ENCODE data around the gene PTPRO.
"Not testable (repeated sequence)": the region's sequence is repeated elsewhere in the genome, so short reads cannot be mapped to it uniquely, and the experiment has no call there.

The PTPRO gene

DNA sequence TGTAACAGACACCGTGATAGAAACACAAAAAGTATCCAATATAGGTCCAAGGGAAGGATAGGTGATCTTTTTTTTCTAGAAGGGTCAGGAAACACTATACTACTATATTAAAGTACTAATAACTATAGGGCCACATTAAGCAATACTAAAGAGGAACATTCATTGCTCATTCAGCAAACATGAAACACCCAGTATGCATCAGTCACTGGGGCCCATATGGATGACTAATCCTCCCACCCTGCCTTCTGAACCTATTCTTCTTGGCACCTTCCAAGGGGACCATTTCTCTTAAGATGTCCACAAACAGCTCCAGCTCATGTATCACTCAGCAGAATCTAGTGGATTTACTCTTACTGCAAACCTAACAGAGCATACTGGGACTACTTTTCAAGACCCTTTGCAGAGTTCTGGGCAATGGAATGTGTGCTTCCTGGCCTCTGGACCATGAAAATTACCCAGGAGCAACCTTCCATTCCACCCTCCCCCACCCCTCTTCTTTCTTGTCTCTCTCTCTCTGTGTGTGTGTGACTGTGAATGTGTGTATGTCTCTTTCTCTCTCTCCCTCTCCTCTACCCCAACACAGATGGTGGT is 279.0 kb downstream of the PTPRO start:
- no peak overlapping the region for H3K4me3 Mint-ChIP-seq
- ATAC-seq = peak; percentile 45

DNA sequence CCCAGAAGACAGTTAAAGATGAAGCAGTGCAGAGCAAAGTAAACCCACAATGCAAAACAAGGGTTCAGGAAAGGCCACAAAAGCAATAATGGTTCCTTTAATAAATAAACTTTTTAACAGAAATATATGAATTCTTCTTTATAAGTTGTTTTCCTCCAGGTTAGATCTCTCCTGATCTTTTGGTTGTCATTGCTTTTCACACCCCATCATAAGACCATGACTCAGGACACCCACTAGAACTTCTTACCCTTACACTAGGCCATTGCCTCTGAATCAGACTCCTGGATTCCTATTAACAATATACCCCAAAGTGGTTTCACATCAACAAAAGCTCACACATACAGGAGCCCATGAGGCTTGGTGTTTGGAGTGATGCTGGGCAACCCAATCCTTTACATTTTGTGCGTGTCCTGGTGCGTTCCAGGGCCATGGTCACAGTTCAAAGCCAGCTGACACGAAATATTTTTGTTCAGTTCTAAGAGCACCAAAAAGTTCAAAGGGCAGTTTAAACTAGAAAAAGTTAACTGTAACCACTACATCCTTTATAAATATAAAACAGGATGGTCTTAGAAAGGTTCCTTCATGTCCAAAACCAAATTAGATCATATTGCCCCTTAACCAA is 279.9 kb downstream of the PTPRO start:
- H3K27ac Mint-ChIP-seq = no peak overlapping the region
- H3K4me1 Mint-ChIP-seq = no peaks in the 10 kb centered on the region
- H3K27me3 Mint-ChIP-seq = no peaks in the 10 kb centered on the region
- ATAC-seq (no peak), DNase-seq (no peak)
- H3K9me3 Mint-ChIP-seq = no peaks in the 10 kb centered on the region
- no peak overlapping the region for H3K4me3 Mint-ChIP-seq

More for the DNA sequence above, 279.0 kb downstream of the PTPRO start:
- Mint-ChIP-seq H3K27ac (no peak overlapping the region), H3K27me3 (no peaks in the 10 kb centered on the region), H3K9me3 (no peaks in the 10 kb centered on the region), H3K4me1 (no peaks in the 10 kb centered on the region)
- DNase-seq = no peak

GRCh38 chr12:15603474-15604085 is 281.3 kb downstream of the PTPRO start:
- Mint-ChIP-seq H3K4me3 (no peak overlapping the region), H3K4me1 (no peaks in the 10 kb centered on the region), H3K9me3 (no peaks in the 10 kb centered on the region), H3K27me3 (no peaks in the 10 kb centered on the region), H3K27ac (no peak overlapping the region)
- ATAC-seq = no peak
- DNase-seq = no peak

DNA sequence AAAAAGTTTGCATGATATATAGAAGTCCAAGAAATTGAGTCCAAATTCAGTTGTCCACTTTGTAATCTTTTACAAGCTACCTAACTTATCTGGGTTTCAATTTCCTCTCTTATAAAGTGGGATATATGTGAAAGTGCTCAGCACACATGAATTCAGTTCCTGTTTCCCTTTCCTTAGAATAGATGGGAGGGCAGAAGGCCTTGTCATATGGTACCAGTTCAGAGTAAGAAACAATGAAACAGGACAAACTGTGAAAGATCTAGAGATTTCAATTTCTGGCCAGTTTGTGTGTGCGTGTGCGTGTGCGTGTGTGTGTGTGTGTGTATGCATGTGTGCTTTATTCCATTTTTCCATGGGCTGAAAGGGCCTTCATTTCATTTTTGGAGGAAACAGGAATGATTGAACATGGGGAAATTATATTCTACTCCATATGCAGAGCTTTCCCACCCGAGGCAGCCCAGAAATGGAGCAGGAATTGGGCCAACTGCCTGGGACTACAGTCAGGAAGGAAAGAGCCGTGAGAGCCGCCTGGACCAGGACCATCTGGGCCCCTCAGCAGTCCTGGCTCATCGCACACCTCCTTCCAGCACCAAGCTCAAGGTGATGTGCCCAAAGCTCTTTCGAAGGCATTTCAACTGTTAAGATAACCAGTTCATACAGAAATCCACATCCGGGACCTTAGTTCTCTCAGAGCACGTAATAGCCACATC is 283.7 kb downstream of the PTPRO start:
- ATAC-seq (no peak), DNase-seq (no peak)
- Mint-ChIP-seq H3K27ac (no peak overlapping the region), H3K4me1 (no peaks in the 10 kb centered on the region), H3K4me3 (no peak overlapping the region), H3K27me3 (no peaks in the 10 kb centered on the region), H3K9me3 (no peaks in the 10 kb centered on the region)

- Mint-ChIP-seq H3K4me1 (no peaks in the 10 kb centered on the region), H3K4me3 (no peak overlapping the region), H3K27ac (peak overlapping the region in 1 of 2 donors; percentile 67), H3K9me3 (peaks cover 0 to 4% of the 10 kb centered on the region in 2 donors), H3K27me3 (no peaks in the 10 kb centered on the region)
- ATAC-seq = no peak
- no peak for DNase-seq
Measured at GRCh38 chr12:15608406-15608805, 286.1 kb downstream of the PTPRO start.

- Mint-ChIP-seq H3K9me3 (peaks cover 2 to 4% of the 10 kb centered on the region in 2 donors), H3K4me1 (no peaks in the 10 kb centered on the region), H3K27ac (peak overlapping the region in 1 of 2 donors; percentile 67), H3K4me3 (no peak overlapping the region), H3K27me3 (no peaks in the 10 kb centered on the region)
- no peak for DNase-seq
- no peak for ATAC-seq
Measured at GRCh38 chr12:15608941-15609340, 286.6 kb downstream of the PTPRO start.

- no peak for DNase-seq
- H3K27me3 Mint-ChIP-seq = peaks cover 14% of the 10 kb centered on the region
- no peak for ATAC-seq
- H3K27ac Mint-ChIP-seq = no peak overlapping the region
- H3K4me1 Mint-ChIP-seq = no peaks in the 10 kb centered on the region
- peaks cover 10 to 11% of the 10 kb centered on the region in 2 donors for H3K9me3 Mint-ChIP-seq
- H3K4me3 Mint-ChIP-seq = no peak overlapping the region
Measured at GRCh38 chr12:15613981-15614380, 291.7 kb downstream of the PTPRO start.

GRCh38 chr12:15616495-15616894 is 294.2 kb downstream of the PTPRO start:
- H3K4me3 Mint-ChIP-seq, H3K4me1 Mint-ChIP-seq, DNase-seq, ATAC-seq, H3K27ac Mint-ChIP-seq: not testable (repeated sequence)
- peaks cover 21% of the 10 kb centered on the region for H3K27me3 Mint-ChIP-seq
- peaks cover 10 to 11% of the 10 kb centered on the region in 2 donors for H3K9me3 Mint-ChIP-seq

GRCh38 chr12:15620741-15621539 is 298.6 kb downstream of the PTPRO start:
- no peak for DNase-seq
- Mint-ChIP-seq H3K9me3 (no peaks in the 10 kb centered on the region), H3K27ac (no peak overlapping the region), H3K4me1 (no peaks in the 10 kb centered on the region), H3K4me3 (no peak overlapping the region), H3K27me3 (peaks cover 21% of the 10 kb centered on the region)
- ATAC-seq = no peak

- DNase-seq (no peak), ATAC-seq (no peak)
- H3K4me3 Mint-ChIP-seq = no peak overlapping the region
- H3K27me3 Mint-ChIP-seq = no peaks in the 10 kb centered on the region
- no peaks in the 10 kb centered on the region for H3K4me1 Mint-ChIP-seq
- H3K9me3 Mint-ChIP-seq = no peaks in the 10 kb centered on the region
- H3K27ac Mint-ChIP-seq = no peak overlapping the region
Measured at GRCh38 chr12:15625075-15625474, 302.8 kb downstream of the PTPRO start.

DNA sequence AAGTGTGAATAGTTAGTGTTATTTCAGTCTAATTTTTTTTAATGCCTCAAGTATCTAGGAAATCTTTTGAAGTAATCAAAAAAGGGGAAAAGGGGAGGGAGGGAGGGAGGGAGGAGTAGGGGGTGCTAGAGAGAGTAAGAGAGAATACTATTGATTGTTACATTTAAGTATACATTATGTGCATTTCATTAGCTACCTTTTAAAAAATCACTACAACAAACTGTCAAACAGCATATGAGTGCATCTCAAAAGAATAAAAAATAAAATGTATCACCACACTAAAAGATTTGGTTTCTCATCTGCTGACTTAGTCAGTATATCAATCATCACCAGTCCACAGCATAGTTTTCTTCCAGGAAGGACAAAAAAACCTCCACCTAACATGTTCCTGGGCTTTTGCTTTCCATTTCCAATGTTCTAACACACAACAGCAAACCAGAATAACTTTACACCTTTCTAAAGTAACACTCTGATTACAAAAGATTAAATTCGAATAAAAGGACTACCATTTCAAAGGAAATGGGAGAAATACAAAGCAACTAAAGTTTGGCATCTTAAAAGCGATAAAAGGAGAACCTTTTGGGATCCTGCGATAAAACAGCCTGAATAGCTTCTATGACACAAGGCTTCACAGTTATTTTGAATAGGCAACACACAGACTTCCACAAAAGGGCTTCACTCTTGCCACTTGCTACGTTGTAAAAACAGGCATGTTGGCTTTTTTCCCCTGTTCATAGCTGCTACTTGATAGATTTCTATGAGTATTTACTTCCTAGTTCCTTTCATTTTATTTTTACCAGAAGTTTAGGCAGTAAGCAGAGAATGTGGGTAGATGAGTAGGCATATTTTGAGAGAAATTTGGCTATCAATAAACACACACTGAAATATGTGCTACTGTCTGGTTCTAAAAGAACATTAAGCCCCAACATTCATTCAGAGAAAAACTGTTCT is 306.0 kb downstream of the PTPRO start:
- H3K4me1 Mint-ChIP-seq = no peaks in the 10 kb centered on the region
- H3K27ac Mint-ChIP-seq = no peak overlapping the region
- ATAC-seq = no peak
- no peaks in the 10 kb centered on the region for H3K27me3 Mint-ChIP-seq
- H3K4me3 Mint-ChIP-seq = no peak overlapping the region
- no peaks in the 10 kb centered on the region for H3K9me3 Mint-ChIP-seq
- no peak for DNase-seq

GRCh38 chr12:15629108-15629507 is 306.8 kb downstream of the PTPRO start:
- H3K27me3 Mint-ChIP-seq = no peaks in the 10 kb centered on the region
- no peaks in the 10 kb centered on the region for H3K4me1 Mint-ChIP-seq
- no peak overlapping the region for H3K4me3 Mint-ChIP-seq
- ATAC-seq (no peak), DNase-seq (no peak)
- no peaks in the 10 kb centered on the region for H3K9me3 Mint-ChIP-seq
- H3K27ac Mint-ChIP-seq = no peak overlapping the region

DNA sequence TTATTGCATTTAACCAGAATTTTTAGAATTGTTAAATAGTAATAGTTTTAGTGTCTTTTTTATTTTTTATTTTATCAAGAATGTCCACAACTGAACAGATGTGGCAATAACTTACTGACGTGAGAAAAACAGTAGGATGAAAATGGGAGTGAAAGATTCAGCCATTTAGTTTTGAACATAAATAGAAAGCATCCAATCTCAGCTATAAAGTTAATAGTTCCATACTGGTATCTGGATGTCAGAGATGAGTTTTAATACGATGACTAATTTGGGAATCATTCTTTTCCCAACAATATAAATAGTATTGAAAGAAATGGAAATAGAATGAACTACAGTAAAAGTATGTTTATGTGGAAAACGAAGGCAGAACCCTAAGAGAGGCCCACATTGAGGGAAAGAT is 307.5 kb downstream of the PTPRO start:
- ATAC-seq (no peak), DNase-seq (no peak)
- H3K9me3 Mint-ChIP-seq = no peaks in the 10 kb centered on the region
- no peak overlapping the region for H3K27ac Mint-ChIP-seq
- H3K4me1 Mint-ChIP-seq = no peaks in the 10 kb centered on the region
- no peaks in the 10 kb centered on the region for H3K27me3 Mint-ChIP-seq
- H3K4me3 Mint-ChIP-seq = no peak overlapping the region

DNA sequence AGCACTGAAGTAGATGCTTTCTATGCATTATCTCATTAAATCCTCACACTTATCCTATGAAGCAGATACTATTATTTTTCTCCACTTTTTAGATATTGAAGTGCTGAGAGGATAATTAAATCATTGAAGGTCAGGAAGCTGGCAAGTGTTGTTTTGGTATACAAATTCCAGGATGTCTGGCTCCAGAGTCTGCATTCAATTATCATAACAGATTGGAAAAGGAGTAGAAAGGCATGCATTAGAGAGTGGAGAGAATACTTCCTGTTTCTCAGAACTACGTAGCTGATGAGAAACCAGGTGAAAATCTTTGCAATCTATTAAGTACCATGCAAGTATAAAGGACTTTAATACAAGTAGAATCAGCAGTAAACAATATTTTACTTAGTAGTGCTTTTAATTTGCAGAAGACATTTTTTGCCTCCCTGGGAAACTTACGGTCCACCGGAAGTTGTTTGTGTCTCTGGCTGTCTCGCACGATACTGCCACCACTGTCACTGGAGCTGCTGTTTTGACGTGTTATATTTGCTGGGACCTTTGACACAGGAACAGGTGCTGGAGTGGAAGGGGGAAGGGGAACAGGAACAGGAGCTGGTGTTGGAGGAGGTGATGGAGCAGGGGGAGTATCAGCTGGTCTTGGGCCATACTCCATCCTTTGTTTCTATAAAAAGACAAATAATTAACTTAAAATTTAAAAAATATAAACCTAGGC is 308.9 kb downstream of the PTPRO start:
- ATAC-seq (no peak), DNase-seq (no peak)
- no peak overlapping the region for H3K27ac Mint-ChIP-seq
- no peak overlapping the region for H3K4me3 Mint-ChIP-seq
- H3K27me3 Mint-ChIP-seq = no peaks in the 10 kb centered on the region
- H3K9me3 Mint-ChIP-seq = no peaks in the 10 kb centered on the region
- no peaks in the 10 kb centered on the region for H3K4me1 Mint-ChIP-seq

All from stimulated activated naive CD8-positive, alpha-beta T cell treated with anti-CD3 and anti-CD28 coated beads, Interleukin-15, amount 100 ng/mL, for 72 hours (primary cell).